Heart right ventricle (tissue), 16 donors: ENCODE measurements around the gene COL21A1. TPM values are rescaled to one million over a fixed set of nuclear protein-coding genes. Genes with fewer than 3 reads are reported as not detected.
"Not testable (repeated sequence)": the region's sequence is repeated elsewhere in the genome, so short reads cannot be mapped to it uniquely, and the experiment has no call there.

Experiments
- ATAC-seq, 8 donors: fragments of 200-7000 bp; cut with Tn5 transposase; one replicate each; pipeline ENCODE4 v1.9.1; 2020; ENCODE audit warnings: mild to moderate bottlenecking in 8 of 8, moderate library complexity in 8 of 8, moderate number of reproducible peaks in 1 of 8
- DNase-seq, 2 donors: peaks; one replicate each; pipeline ENCODE4 v3.0.0-alpha.2; 2020
- H3K27ac ChIP-seq, 10 donors: fragments of 200-600 bp; sonication (generic) in 2 of 10; one replicate each; pipeline versions ENCODE4 v1.5.0 to v1.8.0; 2020 to 2022; ENCODE audit warnings: mild to moderate bottlenecking in 3 of 10
- H3K27me3 ChIP-seq, 7 donors: fragments of 200-600 bp; one replicate each; pipeline ENCODE4 v1.8.0; 2021 to 2022; ENCODE audit warnings: mild to moderate bottlenecking in 2 of 7
- H3K36me3 ChIP-seq, 9 donors: fragments of 200-600 bp; sonication (generic) in 1 of 9; one replicate each; pipeline versions ENCODE4 v1.5.0 to v1.8.0; 2020 to 2022; ENCODE audit warnings: mild to moderate bottlenecking in 2 of 9
- H3K4me1 ChIP-seq, 9 donors: fragments of 200-600 bp; sonication (generic) in 1 of 9; one replicate each; pipeline versions ENCODE4 v1.5.0 to v1.8.0; 2020 to 2022; ENCODE audit warnings: mild to moderate bottlenecking in 4 of 9
- H3K4me3 ChIP-seq, 10 donors: fragments of 200-600 bp; sonication (generic) in 2 of 10; one replicate each; pipeline versions ENCODE4 v1.5.0 to v1.8.0; 2020 to 2022; ENCODE audit warnings: mild to moderate bottlenecking in 7 of 10, moderate library complexity in 2 of 10
- H3K9me3 ChIP-seq, 11 donors: fragments of 200-600 bp in 10 of 11; sonication (generic) in 2 of 11; one replicate each; pipeline versions ENCODE4 v1.5.0 to v1.8.0; 2013 to 2022; ENCODE audit warnings: mild to moderate bottlenecking in 2 of 11, control low read depth in 1 of 11, moderate library complexity in 1 of 11
- WGBS, 2 donors: extraction: QIAGEN DNeasy Blood & Tissue Kit; methylation state at CpG; one replicate each; pipeline ENCODE4 v1.1.7; 2013; ENCODE audit warnings: inconsistent platforms in 1 of 2; 5-methylcytosine and 5-hydroxymethylcytosine counted together
- intact Hi-C, 10 donors: fragments of 100-400 bp; cut with DNase I; formaldehyde crosslinking; loops; one replicate each; pipeline versions ENCODE4 v1.11.1 to v1.14.2; 2022
- polyA plus RNA-seq, 2 donors: library from polyadenylated mRNA; stranded (reverse); fragments of 200-250 nt; gene quantifications; one replicate each; pipeline ENCODE4 v1.2.3, GENCODE V29; 2013
- total RNA-seq, 10 donors: library from RNA; stranded (reverse); fragmentation: NEBNext Ultra II Directional in 3 of 10; extraction: Animal tissue kit (Norgen Biotek cat#: 25700) in 3 of 10; gene quantifications; one replicate each; pipeline versions ENCODE4 v1.2.1 to v1.2.4, GENCODE V29; 2021 to 2023
- TF ChIP-seq, protein P1 (sequence below), 9 donors: fragments of 200-600 bp; sonication (generic) in 2 of 9; IDR thresholded peaks; one replicate each; pipeline versions ENCODE4 v1.5.0 to v1.8.0; 2021 to 2022; ENCODE audit warnings: antibody characterized with exemption in 9 of 9, mild to moderate bottlenecking in 5 of 9, moderate library complexity in 1 of 9
- donor health status: Arrhythmogenic right ventricular cardiomyopathy.
- donor health status: ischemic (EF 13 %, LVEDD 7.1; RV severe dilation, severe dysfunction).
- donor health status: healthy with polysubstance abuse.
- donor health status: DM: no; HTN: yes; CAD: no.
- donor health status: DM: no; HTN: no; CAD: no.
- donor health status: ischemic (EF 25% LVEDD 6.9; RV normal size, moderate dysfunction).
- donor health status: ischemic (EF 25% LVEDD 5.7; RV mildly dilated, moderate dysfunction).
- donor health status: healthy.
- donor health status: DM: yes; HTN: yes; CAD: no.
- donor health status: Ischemic cardiomyopathy.
- donor health status: ischemic (EF 35%, LVEDD 5.7; RV mildly dilated, moderate dysfunction).
- donor health status: nonischemic (EF 11% LVEDD 7.7; RV severe dilation, severe dysfunction).
- donor health status: DM: yes; HTN: yes; CAD: no.
- donor health status: PGD.
- donor health status: ischemic (EF 29% LVEDD 5.4; RV normal size, mild dysfunction).
- donor health status: nonischemic (EF 23%, LVEDD 6.1; RV moderate dilation, normal function).

Gene COL21A1
- total and polyA plus RNA-seq, 12 donors: 11.0 to 171 (median 69.9) TPM

DNA sequence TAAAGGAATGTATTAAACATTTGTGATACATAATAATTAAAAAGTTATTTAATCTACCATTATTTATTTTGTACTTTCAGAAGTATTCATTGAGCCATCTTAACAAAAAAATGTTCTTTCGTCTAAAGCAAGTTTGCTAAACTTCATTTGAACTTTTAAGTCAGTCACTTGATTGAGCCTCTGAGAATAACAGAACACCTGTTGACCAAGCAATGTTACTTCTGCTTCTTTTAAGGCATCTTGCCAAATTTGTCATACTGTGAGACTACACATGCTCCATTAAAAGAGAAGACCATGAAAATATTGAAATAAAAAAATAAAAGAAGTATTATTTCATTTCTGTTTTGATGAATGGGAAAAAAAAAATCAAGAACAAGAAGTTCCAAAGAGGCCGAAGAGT is 230.2 kb downstream of the COL21A1 start:
- intact Hi-C loops: no loop called here
- H3K27ac ChIP-seq: no peak overlapping the region
- H3K9me3 ChIP-seq: peaks cover 0 to 8% (median 0%) of the 10 kb centered on the region in 11 donors
- H3K4me1 ChIP-seq: no peaks in the 10 kb centered on the region
- H3K4me3 ChIP-seq: no peak overlapping the region
- WGBS, 2 donors: 80 to 91% methylated on average over 2 of the region's 2 CpGs
- TF ChIP-seq, protein P1, sequence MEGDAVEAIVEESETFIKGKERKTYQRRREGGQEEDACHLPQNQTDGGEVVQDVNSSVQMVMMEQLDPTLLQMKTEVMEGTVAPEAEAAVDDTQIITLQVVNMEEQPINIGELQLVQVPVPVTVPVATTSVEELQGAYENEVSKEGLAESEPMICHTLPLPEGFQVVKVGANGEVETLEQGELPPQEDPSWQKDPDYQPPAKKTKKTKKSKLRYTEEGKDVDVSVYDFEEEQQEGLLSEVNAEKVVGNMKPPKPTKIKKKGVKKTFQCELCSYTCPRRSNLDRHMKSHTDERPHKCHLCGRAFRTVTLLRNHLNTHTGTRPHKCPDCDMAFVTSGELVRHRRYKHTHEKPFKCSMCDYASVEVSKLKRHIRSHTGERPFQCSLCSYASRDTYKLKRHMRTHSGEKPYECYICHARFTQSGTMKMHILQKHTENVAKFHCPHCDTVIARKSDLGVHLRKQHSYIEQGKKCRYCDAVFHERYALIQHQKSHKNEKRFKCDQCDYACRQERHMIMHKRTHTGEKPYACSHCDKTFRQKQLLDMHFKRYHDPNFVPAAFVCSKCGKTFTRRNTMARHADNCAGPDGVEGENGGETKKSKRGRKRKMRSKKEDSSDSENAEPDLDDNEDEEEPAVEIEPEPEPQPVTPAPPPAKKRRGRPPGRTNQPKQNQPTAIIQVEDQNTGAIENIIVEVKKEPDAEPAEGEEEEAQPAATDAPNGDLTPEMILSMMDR (IDR thresholded peaks at IDR 0.05): no peak
- H3K27me3 ChIP-seq: no peaks in the 10 kb centered on the region
- ATAC-seq (no peak), DNase-seq (no peak)
- H3K36me3 ChIP-seq: no peaks in the 10 kb centered on the region

DNA sequence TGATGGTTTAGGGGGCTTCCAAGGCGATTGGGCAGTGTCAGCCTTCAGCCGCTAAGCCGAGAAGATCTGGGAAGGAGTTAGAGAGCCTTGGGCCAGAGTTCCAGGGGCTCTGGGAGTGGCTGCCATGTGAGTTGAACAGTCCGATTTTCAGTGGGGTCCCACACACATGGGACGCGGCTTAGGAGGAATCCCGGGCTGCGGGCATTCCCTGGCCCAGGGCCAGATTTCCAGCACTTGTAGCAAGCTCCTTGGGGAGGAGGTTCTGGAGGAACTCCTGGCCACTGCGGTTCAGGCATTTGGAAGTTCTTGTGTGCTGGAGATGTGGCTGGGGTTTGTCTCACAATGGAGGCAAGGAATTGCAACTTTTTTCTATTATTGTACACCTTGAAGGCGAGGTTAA is 233.3 kb downstream of the COL21A1 start:
- intact Hi-C loops, ATAC-seq: not testable (repeated sequence)

DNA sequence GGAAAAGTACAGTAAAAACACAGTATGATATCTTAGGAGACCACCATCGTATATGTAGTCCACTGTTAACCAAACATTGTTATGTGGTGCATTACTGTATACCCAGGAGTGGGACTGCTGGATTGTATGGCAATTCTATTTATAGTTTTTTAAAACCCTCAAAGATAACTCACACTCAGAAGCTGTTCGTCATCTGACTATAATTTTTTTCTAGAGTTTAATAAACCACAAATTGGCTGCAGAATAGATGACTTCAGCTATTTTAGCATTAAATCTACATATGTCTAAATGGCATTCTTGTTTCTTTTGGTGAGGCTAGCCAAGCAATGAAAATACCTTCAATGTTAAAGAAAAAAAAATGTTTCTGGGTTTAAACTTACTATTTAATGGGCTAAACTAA is 237.7 kb downstream of the COL21A1 start:
- TF ChIP-seq, protein P1 (IDR thresholded peaks at IDR 0.05): no peak
- WGBS, 2 donors: 45 to 51% methylated on average over 2 of the region's 2 CpGs
- H3K27ac ChIP-seq: no peak overlapping the region
- H3K4me3 ChIP-seq: no peak overlapping the region
- H3K9me3 ChIP-seq: peaks cover 0 to 6% (median 0%) of the 10 kb centered on the region in 11 donors
- H3K27me3 ChIP-seq: no peaks in the 10 kb centered on the region
- DNase-seq (no peak), ATAC-seq (no peak)
- H3K36me3 ChIP-seq: no peaks in the 10 kb centered on the region
- H3K4me1 ChIP-seq: no peaks in the 10 kb centered on the region
- intact Hi-C loops: no loop called here

More for the DNA sequence above, 233.3 kb downstream of the COL21A1 start:
- H3K4me1 ChIP-seq, DNase-seq, H3K27me3 ChIP-seq, H3K4me3 ChIP-seq, H3K9me3 ChIP-seq, H3K36me3 ChIP-seq, H3K27ac ChIP-seq: not testable (repeated sequence)
- WGBS, 2 donors: 86 to 89% methylated on average over 10 of the region's 10 CpGs
